Measurements from ENCODE around the gene PTH1R. TPM values are rescaled to one million over a fixed set of nuclear protein-coding genes. Genes with fewer than 3 reads are reported as not detected.

PTH1R gene
- polyA plus RNA-seq, 1 donor (not counting 4 experiments of a cell fraction or from before 2014, with no cell fraction given): not detected

- H3K4me1 ChIP-seq (ENCODE audit: control insufficient read depth, extremely low read depth, insufficient read depth, low read length): peaks cover 5% of the 10 kb centered on the region
- FAIRE-seq (no peak), DNase-seq (ENCODE audit: low read depth, low spot score) (no peak)
- no peak overlapping the region for H3K27ac ChIP-seq (ENCODE audit: control insufficient read depth, insufficient read depth, low read length)
- dilution Hi-C loops (cut with MboI; ENCODE audit: extremely low pct_ligation_motif_present, low sequenced_read_pairs): no loop called here
- H3K4me2 ChIP-seq (ENCODE audit: control insufficient read depth, extremely low read depth, insufficient read depth, low read depth, low read length): peak overlapping the region; percentile 69
- no peaks in the 10 kb centered on the region for H3K36me3 ChIP-seq (ENCODE audit: control insufficient read depth in 2 of 2, extremely low read depth in 1 of 2, insufficient read depth in 2 of 2, low read length in 2 of 2)
- no peak overlapping the region for H3K4me3 ChIP-seq (ENCODE audit: control insufficient read depth in 2 of 3, extremely low read depth in 1 of 3, insufficient read depth in 2 of 3, low read depth in 1 of 3, low read length in 3 of 3)
- TF ChIP-seq EZH2 (IDR thresholded peaks at IDR 0.05; ENCODE audit: low read length) (no peak), CTCF (optimal IDR thresholded peaks at IDR 0.05 in 1 of 3, IDR thresholded peaks at IDR 0.05 in 1 of 3, conservative IDR thresholded peaks at IDR 0.05 in 1 of 3; ENCODE audit: extremely low read depth in 1 of 3, insufficient read depth in 2 of 3, low read length in 3 of 3) (no peak)
- H3K79me2 ChIP-seq (ENCODE audit: control insufficient read depth, insufficient read depth, low read length): no peaks in the 10 kb centered on the region
- no peak overlapping the region for H3K9ac ChIP-seq (ENCODE audit: control insufficient read depth, extremely low read depth, insufficient read depth, low read length)
- peak overlapping the region; percentile 91 for H2AFZ ChIP-seq (ENCODE audit: control insufficient read depth, low read length)
- no peaks in the 10 kb centered on the region for H4K20me1 ChIP-seq (ENCODE audit: control insufficient read depth, extremely low read depth, insufficient read depth, low read length)
- H3K9me3 ChIP-seq (ENCODE audit: control insufficient read depth, low read depth, low read length): no peaks in the 10 kb centered on the region
- peaks cover 14% of the 10 kb centered on the region for H3K27me3 ChIP-seq (ENCODE audit: control insufficient read depth, extremely low read depth, insufficient read depth, low read length)
- no peaks in the 10 kb centered on the region for H3K9me1 ChIP-seq (ENCODE audit: control insufficient read depth, extremely low read depth, insufficient read depth, low read length)
These were observed 32.6 kb upstream of the PTH1R start for GRCh38 chr3:46844881-46845312.

GRCh38 chr3:46845397-46845859, 32.1 kb upstream of the PTH1R start:
- peaks cover 5% of the 10 kb centered on the region for H3K4me1 ChIP-seq (ENCODE audit: control insufficient read depth, extremely low read depth, insufficient read depth, low read length)
- peak overlapping the region; percentile 91 for H2AFZ ChIP-seq (ENCODE audit: control insufficient read depth, low read length)
- no peaks in the 10 kb centered on the region for H3K9me3 ChIP-seq (ENCODE audit: control insufficient read depth, low read depth, low read length)
- H3K9ac ChIP-seq (ENCODE audit: control insufficient read depth, extremely low read depth, insufficient read depth, low read length): peak overlapping the region; percentile 58
- no peaks in the 10 kb centered on the region for H3K79me2 ChIP-seq (ENCODE audit: control insufficient read depth, insufficient read depth, low read length)
- no peak for TF ChIP-seq EZH2 (IDR thresholded peaks at IDR 0.05; ENCODE audit: low read length)
- TF ChIP-seq CTCF (optimal IDR thresholded peaks at IDR 0.05 in 1 of 3, IDR thresholded peaks at IDR 0.05 in 1 of 3, conservative IDR thresholded peaks at IDR 0.05 in 1 of 3; ENCODE audit: extremely low read depth in 1 of 3, insufficient read depth in 2 of 3, low read length in 3 of 3): no peak
- FAIRE-seq (no peak), DNase-seq (ENCODE audit: low read depth, low spot score) (no peak)
- H3K36me3 ChIP-seq (ENCODE audit: control insufficient read depth in 2 of 2, extremely low read depth in 1 of 2, insufficient read depth in 2 of 2, low read length in 2 of 2): no peaks in the 10 kb centered on the region
- H3K4me2 ChIP-seq (ENCODE audit: control insufficient read depth, extremely low read depth, insufficient read depth, low read depth, low read length): peak overlapping the region; percentile 69
- no peaks in the 10 kb centered on the region for H4K20me1 ChIP-seq (ENCODE audit: control insufficient read depth, extremely low read depth, insufficient read depth, low read length)
- H3K9me1 ChIP-seq (ENCODE audit: control insufficient read depth, extremely low read depth, insufficient read depth, low read length): no peaks in the 10 kb centered on the region
- dilution Hi-C loops (cut with MboI; ENCODE audit: extremely low pct_ligation_motif_present, low sequenced_read_pairs): no loop called here
- H3K4me3 ChIP-seq (ENCODE audit: control insufficient read depth in 2 of 3, extremely low read depth in 1 of 3, insufficient read depth in 2 of 3, low read depth in 1 of 3, low read length in 3 of 3): peak overlapping the region; percentile 29 to 55 (median 29)
- H3K27me3 ChIP-seq (ENCODE audit: control insufficient read depth, extremely low read depth, insufficient read depth, low read length): peaks cover 14% of the 10 kb centered on the region
- H3K27ac ChIP-seq (ENCODE audit: control insufficient read depth, insufficient read depth, low read length): no peak overlapping the region
